SK-N-SH (cell line): ENCODE data around the gene SLC35B4. TPM values are rescaled to one million over a fixed set of nuclear protein-coding genes. Genes with fewer than 3 reads are reported as not detected.
A peak's percentile ranks its signal among the peaks of the same experiment; 100 is the strongest.

Experiments used
- CTCF ChIA-PET: fragments of 300-600, 350-600 bp; formaldehyde crosslinking; extraction: SDS; loops from one replicate; lab custom pipeline; 2021; lab: Yijun Ruan, JAX
- POLR2A ChIA-PET: fragments of 350-600 bp; sonication (Branson Sonifier 250); formaldehyde crosslinking; extraction: SDS; loops from one replicate; lab custom pipeline; 2020; ENCODE audit warnings: antibody characterized with exemption, inconsistent platforms; lab: Yijun Ruan, JAX
- DNase-seq: peaks from one replicate; pipeline ENCODE4 v3.0.0; 2012
- H2AFZ ChIP-seq: fragments of 200-600 bp; sonication (generic); 2 replicates; pipeline ENCODE4 v1.8.1; 2016; ENCODE audit warnings: antibody characterized with exemption, mild to moderate bottlenecking, low read depth
- H3F3A ChIP-seq: fragments of 200-600 bp; sonication (generic); replicated peaks from 2 replicates; pipeline ENCODE3; 2016; ENCODE audit warnings: antibody characterized with exemption, mild to moderate bottlenecking; ENCODE audit not compliant: insufficient read depth
- H3K27ac ChIP-seq, 2 experiments: fragments of 200-500 bp in 1 of 2; fragments of 200-600 bp in 1 of 2; sonication (Bioruptor generic) in 1 of 2; sonication (generic), shearing (Covaris generic) in 1 of 2; 2 replicates each; pipeline versions ENCODE4 v1.5.1 to v1.6.1; 2014 to 2016; ENCODE audit warnings: low read depth in 2 of 2, inconsistent platforms in 1 of 2, low read length in 1 of 2, mild to moderate bottlenecking in 1 of 2, mixed read lengths in 1 of 2
- H3K27me3 ChIP-seq: fragments of 200-600 bp; sonication (generic), shearing (Covaris generic); 2 replicates; pipeline ENCODE4 v1.6.1; 2016; ENCODE audit warnings: mixed run types; ENCODE audit not compliant: insufficient read depth
- H3K36me3 ChIP-seq, 2 experiments: fragments of 200-500 bp in 1 of 2; fragments of 200-600 bp in 1 of 2; sonication (Bioruptor generic) in 1 of 2; sonication (generic) in 1 of 2; replicated peaks in 1 of 2; 2 replicates each; pipeline versions ENCODE3 to v1.5.1; 2014 to 2016; ENCODE audit warnings: low read length in 1 of 2, mild to moderate bottlenecking in 1 of 2; ENCODE audit not compliant: insufficient read depth in 2 of 2, control insufficient read depth in 1 of 2
- H3K4me1 ChIP-seq, 2 experiments: fragments of 200-500 bp in 1 of 2; fragments of 200-600 bp in 1 of 2; sonication (Bioruptor generic) in 1 of 2; sonication (generic), shearing (Covaris generic) in 1 of 2; 2 replicates each; pipeline versions ENCODE4 v1.5.1 to v1.6.1; 2014 to 2016; ENCODE audit warnings: low read depth in 1 of 2, low read length in 1 of 2, mixed run types in 1 of 2; ENCODE audit not compliant: insufficient read depth in 2 of 2, control insufficient read depth in 1 of 2
- H3K4me2 ChIP-seq: fragments of 200-600 bp; sonication (generic), shearing (Covaris generic); 2 replicates; pipeline ENCODE4 v1.6.1; 2017; ENCODE audit warnings: mixed run types
- H3K4me3 ChIP-seq, 2 experiments: fragments of 200-500 bp in 1 of 2; fragments of 200-600 bp in 1 of 2; sonication (Bioruptor generic) in 1 of 2; sonication (generic), shearing (Covaris generic) in 1 of 2; 2 replicates each; pipeline versions ENCODE4 v1.5.1 to v1.8.1; 2014 to 2016; ENCODE audit warnings: low read depth in 2 of 2, inconsistent platforms in 1 of 2, low read length in 1 of 2, mild to moderate bottlenecking in 1 of 2, mixed read lengths in 1 of 2, moderate library complexity in 1 of 2
- H3K79me2 ChIP-seq: fragments of 200-600 bp; sonication (generic); 2 replicates; pipeline ENCODE4 v1.8.1; 2017; ENCODE audit warnings: mild to moderate bottlenecking; ENCODE audit not compliant: insufficient read depth
- H3K9ac ChIP-seq: fragments of 200-600 bp; sonication (generic); 2 replicates; pipeline ENCODE4 v1.6.1; 2017; ENCODE audit warnings: mixed run types
- H3K9me2 ChIP-seq: fragments of 200-600 bp; sonication (generic); 2 replicates; pipeline ENCODE4 v1.6.1; 2017; ENCODE audit warnings: mixed run types
- H3K9me3 ChIP-seq: fragments of 200-600 bp; sonication (generic); 2 replicates; pipeline ENCODE4 v1.6.1; 2017; ENCODE audit warnings: mixed run types, mild to moderate bottlenecking, moderate library complexity
- H4K20me1 ChIP-seq: fragments of 200-600 bp; sonication (generic); 2 replicates; pipeline ENCODE4 v1.6.1; 2017; ENCODE audit warnings: mild to moderate bottlenecking, mixed run types; ENCODE audit not compliant: insufficient read depth
- ELF1 ChIP-seq: IDR thresholded peaks from 2 replicates; pipeline ENCODE4 v1.4.0; 2012
- EP300 ChIP-seq, 2 experiments: IDR thresholded peaks; 2 replicates each; pipeline versions ENCODE4 v1.4.0 to v1.6.1; 2012; ENCODE audit warnings: borderline replicate concordance in 1 of 2, low read depth in 1 of 2, low read length in 1 of 2
- EZH2phosphoT487 ChIP-seq: fragments of 200-600 bp; sonication (generic); IDR thresholded peaks from 2 replicates; pipeline ENCODE4 v1.6.1; 2017; ENCODE audit warnings: low read depth, mixed run types, mild to moderate bottlenecking, antibody characterized with exemption, moderate library complexity, borderline replicate concordance
- FOSL2 ChIP-seq: IDR thresholded peaks from 2 replicates; pipeline ENCODE4 v1.4.0; 2012; ENCODE audit warnings: low read depth, mild to moderate bottlenecking, moderate library complexity, borderline replicate concordance
- MAX ChIP-seq: IDR thresholded peaks from 2 replicates; pipeline ENCODE4 v1.4.0; 2012; ENCODE audit warnings: low read depth
- MXI1 ChIP-seq: IDR thresholded peaks from 2 replicates; pipeline ENCODE4 v1.6.1; 2012; ENCODE audit warnings: mild to moderate bottlenecking, low read depth, low read length, improper control_type of control experiment
- NRF1 ChIP-seq: IDR thresholded peaks from 2 replicates; pipeline ENCODE4 v1.6.1; 2012; ENCODE audit warnings: low read depth, mild to moderate bottlenecking, low read length
- RAD21 ChIP-seq: IDR thresholded peaks from 2 replicates; pipeline ENCODE4 v1.6.1; 2012; ENCODE audit warnings: mild to moderate bottlenecking, low read length
- RXRA ChIP-seq: IDR thresholded peaks from 2 replicates; pipeline ENCODE4 v1.4.0; 2012; ENCODE audit warnings: low read depth, mild to moderate bottlenecking, borderline replicate concordance
- SMC3 ChIP-seq: IDR thresholded peaks from 2 replicates; pipeline ENCODE4 v1.6.1; 2012; ENCODE audit warnings: low read depth, low read length, improper control_type of control experiment
- TEAD4 ChIP-seq: IDR thresholded peaks from 2 replicates; pipeline ENCODE4 v1.4.0; 2012; ENCODE audit warnings: mild to moderate bottlenecking, borderline replicate concordance; ENCODE audit not compliant: insufficient read depth
- USF1 ChIP-seq: IDR thresholded peaks from 2 replicates; pipeline ENCODE4 v1.4.0; 2012; ENCODE audit warnings: low read depth, borderline replicate concordance
- USF2 ChIP-seq: fragments of 150-350 bp; IDR thresholded peaks from 2 replicates; pipeline ENCODE4 v1.6.1; 2017; ENCODE audit warnings: antibody characterized with exemption, low read length, low read depth, borderline replicate concordance
- YY1 ChIP-seq: IDR thresholded peaks from 2 replicates; pipeline ENCODE4 v1.4.0; 2012; ENCODE audit warnings: low read depth, mild to moderate bottlenecking
- WGBS: methylation state at CpG from one replicate; pipeline ENCODE4 v1.1.6; 2017; ENCODE audit warnings: low lambda C conversion rate; 5-methylcytosine and 5-hydroxymethylcytosine counted together
- polyA plus RNA-seq, 3 experiments: library from polyadenylated mRNA; depleted of rRNA; stranded (reverse); fragments of >200 nt; gene quantifications; 2 replicates each; pipeline ENCODE4 v1.2.3, GENCODE V29; 2012

SLC35B4 gene
- polyA plus RNA-seq, 1 of the 3 experiments (the other 2 are of a cell fraction), result 19.3 TPM

GRCh38 chr7:134318443-134318842 lies 1.7 kb upstream of the SLC35B4 start (continued):
- no peak for TF ChIP-seq RAD21

GRCh38 chr7:134317434-134317833 lies 704 bp upstream of the SLC35B4 start:
- Histone ChIP-seq H3K4me1 (peaks cover 4 to 25% of the 10 kb centered on the region in 2 experiments; a peak in 2 of 4 replicates), H3F3A (no peaks in the 10 kb centered on the region), H2AFZ (peak overlapping the region; percentile 97), H3K36me3 (peaks cover 0 to 5% of the 10 kb centered on the region in 2 experiments), H3K27ac (peak overlapping the region; percentile 31 to 73; a peak in 3 of 4 replicates), H3K9me3 (no peaks in the 10 kb centered on the region), H3K9me2 (0 out of 2 replicates have a peak, but pooled peaks cover 3% of the 10 kb centered on the region), H3K9ac (peak overlapping the region; percentile 11; the same call in 1 of the 2 replicates), H4K20me1 (no peaks in the 10 kb centered on the region), H3K4me2 (peak overlapping the region; percentile 83), H3K27me3 (no peaks in the 10 kb centered on the region), H3K4me3 (peak overlapping the region; percentile 86 to 98), H3K79me2 (peaks cover 40% of the 10 kb centered on the region)
- WGBS, result 67% methylated on average over 7 of the region's 7 CpGs
- TF ChIP-seq MXI1 (no peak), ELF1 (no peak), MAX (no peak), SMC3 (no peak), RXRA (no peak), FOSL2 (no peak), RAD21 (no peak), USF2 (no peak), EP300 (IDR thresholded peaks at IDR 0.05; ENCODE audit: borderline replicate concordance in 1 of 2, low read depth in 1 of 2, low read length in 1 of 2) (0 out of 4 replicates have a peak, but pooled peaks of 1 of the 2 experiments have one; percentile 5)
- ChIA-PET POLR2A (interaction anchor here (0.7 to 0.8 kb wide), 2 partner anchors 20 to 24 kb away, joined by 3 to 4 read pairs; no protein-coding TSS in a partner anchor), CTCF (interaction anchor here (0.6 to 2.6 kb wide), 9 partner anchors 18 to 445 kb away, joined by 3 to 8 read pairs (median 4); no protein-coding TSS in a partner anchor)
- DNase-seq, result peak; percentile 16

GRCh38 chr7:134315679-134316538 lies 821 bp downstream of the SLC35B4 start:
- H3K27ac ChIP-seq, result peak overlapping the region; percentile 54 to 89
- peak overlapping the region; percentile 79 for H3K9ac ChIP-seq
- H2AFZ ChIP-seq, result peak overlapping the region; percentile 91
- 22% methylated on average over 17 of the region's 20 CpGs for WGBS
- H3K4me3 ChIP-seq, result peak overlapping the region; percentile 86 to 98
- DNase-seq, result peak; percentile 27
- POLR2A ChIA-PET, result interaction anchor here (0.6 to 1.2 kb wide), 4 partner anchors 11 to 1972 kb away, joined by 3 to 8 read pairs (median 4); no protein-coding TSS in a partner anchor
- H3K9me3 ChIP-seq, result no peaks in the 10 kb centered on the region
- no peaks in the 10 kb centered on the region for H3F3A ChIP-seq
- H3K27me3 ChIP-seq, result no peaks in the 10 kb centered on the region
- H3K9me2 ChIP-seq, result 0 out of 2 replicates have a peak, but pooled peaks cover 3% of the 10 kb centered on the region
- H3K4me2 ChIP-seq, result peak overlapping the region; percentile 83
- CTCF ChIA-PET, result interaction anchor here (1.1 to 2.6 kb wide), 7 partner anchors 17 to 300 kb away, joined by 3 to 8 read pairs (median 4); no protein-coding TSS in a partner anchor
- peaks cover 4 to 32% of the 10 kb centered on the region in 2 experiments; a peak in 2 of 4 replicates for H3K4me1 ChIP-seq
- H4K20me1 ChIP-seq, result no peaks in the 10 kb centered on the region
- TF ChIP-seq NRF1, result no peak
- TF ChIP-seq EZH2phosphoT487, result no peak
- TF ChIP-seq MAX, result no peak
- TF ChIP-seq YY1, result no peak
- no peak for TF ChIP-seq TEAD4
- peak; percentile 68 for TF ChIP-seq USF1
- H3K36me3 ChIP-seq, result peaks cover 5 to 9% of the 10 kb centered on the region in 2 experiments
- H3K79me2 ChIP-seq, result peaks cover 54% of the 10 kb centered on the region
